Astrocyte of the hippocampus (primary cell): ENCODE measurements around the gene CDS2.
A peak's percentile ranks its signal among the peaks of the same experiment; 100 is the strongest.

Source experiments
- DNase-seq: peaks from one replicate; pipeline ENCODE4 v3.0.0; 2011; ENCODE audit warnings: low read depth, low spot score

CDS2 gene

DNA sequence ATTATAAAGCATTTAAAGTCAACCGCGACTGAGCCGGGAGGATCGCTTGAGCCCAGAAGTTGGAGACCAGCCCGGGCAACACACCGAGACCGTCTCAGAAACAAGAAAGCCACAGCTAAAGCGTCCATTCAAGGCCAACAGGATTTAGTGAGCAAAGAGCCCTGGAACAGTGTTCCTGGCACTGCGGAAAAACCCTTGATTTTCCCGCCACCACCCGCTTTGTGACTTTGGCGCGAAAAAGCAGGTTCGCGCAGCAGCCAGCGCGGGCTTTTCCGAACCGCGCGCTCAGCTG, 7.7 kb upstream of the CDS2 start:
- DNase-seq = no peak

DNA sequence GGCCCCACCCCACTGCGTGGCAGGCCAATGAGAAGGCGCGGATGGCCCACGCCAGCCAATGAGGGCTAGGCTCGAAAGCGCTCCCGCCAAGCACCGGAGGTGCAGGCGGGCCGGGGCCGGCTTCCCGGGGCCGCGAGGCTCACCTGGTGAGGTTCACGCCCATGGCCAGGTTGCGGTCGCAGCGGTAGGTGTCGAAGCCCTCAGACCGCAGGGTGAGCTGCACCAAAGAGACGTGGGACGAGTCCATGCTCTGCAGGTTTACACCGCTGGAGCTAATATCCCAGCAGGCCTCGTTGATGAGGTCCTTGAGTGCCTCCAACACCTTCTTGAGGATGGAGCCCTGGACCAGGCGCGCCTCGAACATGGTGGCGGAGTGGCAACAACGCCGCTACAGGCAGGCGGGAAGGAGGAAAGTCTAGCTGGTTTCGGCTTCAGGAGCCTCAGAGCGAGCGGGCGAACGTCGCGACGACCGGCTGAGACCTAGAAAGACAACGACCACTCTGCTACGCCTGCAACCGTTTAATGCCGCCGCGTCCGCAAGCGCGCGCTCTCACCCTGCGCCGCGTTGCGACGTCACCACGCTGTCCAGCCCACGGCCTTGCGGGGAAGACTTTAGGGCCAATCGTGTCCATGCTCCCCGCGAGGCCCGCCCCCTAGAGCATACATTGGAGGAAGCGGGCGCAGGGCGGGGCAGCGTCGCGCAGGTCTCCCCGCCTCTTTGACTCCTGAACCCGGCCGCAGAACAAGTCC, 7.2 kb upstream of the CDS2 start, which contains the start of gene PCNA:
TSS of gene PCNA (minus strand) at position 524 of the 750 bp plus-strand sequence. CDS start at position 364, 160 bp downstream.
- DNase-seq = peak; percentile 99

DNA sequence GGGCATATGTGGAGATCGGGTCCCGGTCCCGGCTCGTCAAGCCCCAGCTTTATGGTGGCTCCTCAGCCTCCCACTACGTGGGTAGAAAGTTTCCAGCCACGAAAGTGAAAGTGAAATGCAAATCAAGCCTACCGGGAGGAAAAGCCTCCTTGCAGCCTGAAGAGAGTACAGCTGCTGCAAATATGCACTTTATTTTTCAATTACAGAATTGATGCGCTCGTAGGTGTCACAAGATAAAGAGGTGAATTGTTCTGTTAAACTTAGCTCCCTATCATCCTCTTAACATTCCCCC, 6.7 kb upstream of the CDS2 start:
- no peak for DNase-seq

DNA sequence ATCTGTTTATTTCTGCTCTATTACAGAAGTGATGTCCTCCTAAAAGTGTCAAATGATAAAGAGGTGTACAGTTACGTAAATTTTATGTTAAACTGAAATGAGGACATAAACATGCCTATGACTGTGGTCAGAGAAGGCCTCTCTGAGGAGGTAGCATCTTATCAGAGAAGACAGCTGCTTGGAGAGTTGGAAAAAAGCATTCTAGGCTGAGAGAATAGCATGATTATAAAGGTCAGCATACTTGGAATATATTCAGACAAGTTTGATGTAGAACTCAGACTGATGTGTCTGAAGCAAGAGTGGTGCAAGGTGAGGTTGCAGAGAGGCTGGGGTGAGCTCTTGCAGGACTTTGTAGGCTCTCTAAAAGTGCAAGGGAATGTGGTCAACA, 3.9 kb upstream of the CDS2 start:
- DNase-seq = no peak

DNA sequence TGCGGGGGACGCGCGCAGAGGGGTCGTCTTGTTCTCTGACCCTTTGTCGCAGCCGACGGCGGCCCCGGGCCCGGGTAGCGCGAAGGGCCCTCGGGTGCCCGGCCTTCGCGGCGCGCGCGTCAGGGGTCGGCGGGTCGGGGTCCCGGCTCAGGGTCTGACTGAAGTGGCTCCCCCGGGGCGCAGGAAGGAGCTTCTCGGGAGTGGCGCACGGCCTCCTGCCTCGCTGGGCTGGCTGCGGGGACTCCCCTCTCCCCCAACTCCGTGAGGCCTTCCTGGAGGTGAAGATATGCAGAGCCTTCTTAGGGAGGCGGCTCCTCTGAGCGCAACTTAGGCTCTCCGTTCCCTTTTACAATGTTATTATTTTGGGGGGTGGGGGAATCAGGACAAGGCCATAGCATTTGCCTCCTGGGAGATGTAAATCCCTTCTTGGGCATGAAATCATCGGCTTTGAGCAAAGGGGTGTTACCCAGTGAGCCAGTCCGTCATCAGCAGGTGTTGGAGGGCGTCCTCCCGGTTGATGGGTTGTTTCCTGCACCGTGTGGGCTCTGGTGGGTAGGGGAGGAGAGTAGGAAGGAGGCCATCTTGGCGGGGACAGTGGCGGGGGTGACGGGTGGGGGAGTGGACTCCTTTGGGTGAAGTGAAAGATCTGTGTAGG, 523 bp downstream of the CDS2 start:
- peak; percentile 63 for DNase-seq

DNA sequence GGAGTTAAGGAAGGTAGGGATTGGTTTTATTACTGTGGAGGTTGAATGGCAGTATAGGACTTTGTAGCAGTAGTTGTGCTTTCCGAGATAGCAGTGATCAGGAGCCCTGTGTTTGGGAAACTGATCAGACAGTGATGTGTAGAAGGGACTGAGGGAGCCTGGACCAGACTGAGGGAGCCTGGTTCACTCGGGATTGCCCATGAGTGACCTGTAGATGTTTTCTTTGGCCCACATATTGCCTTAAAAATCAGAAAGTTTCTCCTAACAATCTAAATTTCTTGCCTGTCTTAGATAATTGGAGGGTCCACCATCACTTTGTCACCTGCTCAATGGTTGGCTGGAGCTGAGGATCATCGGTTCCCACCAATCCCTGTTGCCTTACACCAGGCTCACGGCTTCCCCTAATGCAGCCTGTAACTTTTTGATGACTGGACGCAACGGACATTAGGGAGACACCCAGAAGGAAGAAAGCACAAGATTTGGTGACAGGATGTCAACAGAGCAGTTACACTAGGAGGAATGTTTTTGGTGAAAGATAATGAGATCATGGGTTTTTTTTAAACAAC, 1.1 kb downstream of the CDS2 start:
- no peak for DNase-seq

DNA sequence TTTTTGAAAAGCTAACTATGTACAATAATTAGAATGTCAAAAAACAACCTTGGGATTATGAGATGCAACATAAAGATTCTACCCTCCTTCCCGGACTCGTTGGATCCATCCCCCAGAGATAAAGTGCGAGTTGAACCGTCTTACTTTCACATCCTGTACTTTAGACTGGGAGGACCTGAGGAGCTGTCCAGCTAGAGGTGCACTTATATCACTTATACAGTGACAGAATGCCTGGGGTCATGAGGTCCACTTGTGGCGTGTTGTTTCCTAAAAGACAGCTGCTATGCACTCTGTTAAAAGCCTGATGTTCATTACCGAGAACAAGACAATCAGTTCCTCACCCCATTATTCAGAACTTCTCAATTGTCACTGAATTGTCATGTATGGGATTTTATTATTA, 2.1 kb downstream of the CDS2 start:
- no peak for DNase-seq

DNA sequence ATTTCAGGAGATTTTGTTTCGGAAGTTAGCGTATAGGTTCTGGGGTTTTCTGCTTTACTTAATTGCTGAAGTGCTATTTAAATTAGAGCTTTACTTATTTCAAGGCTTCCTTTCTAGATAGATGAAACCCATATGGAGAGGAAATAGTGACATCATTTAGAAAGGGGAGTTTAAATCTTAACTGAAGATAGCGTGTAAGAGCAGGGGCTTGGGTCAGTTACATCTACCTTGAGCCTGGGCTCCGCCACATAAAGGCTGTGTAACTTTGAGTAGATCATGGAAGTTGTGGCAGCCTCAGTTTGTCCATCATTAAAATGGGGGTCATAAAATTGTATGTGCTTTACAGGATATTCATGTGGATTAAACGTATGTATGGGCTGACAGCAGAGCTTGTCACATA, 4.7 kb downstream of the CDS2 start:
- DNase-seq = no peak

DNA sequence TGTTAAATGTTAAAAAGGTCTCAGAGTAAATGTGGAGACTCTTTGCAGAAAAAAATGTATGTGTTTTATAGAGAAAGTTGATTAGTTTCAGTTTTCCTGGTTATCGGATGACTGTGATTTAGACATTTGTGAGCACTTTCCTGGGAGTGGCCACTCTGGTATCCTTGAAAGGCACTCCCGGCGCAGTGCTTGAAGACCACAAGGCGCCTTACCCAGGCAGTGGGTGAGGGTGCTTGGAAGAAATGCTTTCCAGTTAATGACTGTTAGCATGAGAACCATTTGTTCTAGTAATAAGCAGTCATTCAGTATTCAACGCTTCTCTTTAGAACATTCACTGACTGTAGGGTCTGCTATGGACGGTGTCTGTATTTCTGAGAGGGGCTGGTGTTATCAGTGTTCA, 7.2 kb downstream of the CDS2 start:
- no peak for DNase-seq

DNA sequence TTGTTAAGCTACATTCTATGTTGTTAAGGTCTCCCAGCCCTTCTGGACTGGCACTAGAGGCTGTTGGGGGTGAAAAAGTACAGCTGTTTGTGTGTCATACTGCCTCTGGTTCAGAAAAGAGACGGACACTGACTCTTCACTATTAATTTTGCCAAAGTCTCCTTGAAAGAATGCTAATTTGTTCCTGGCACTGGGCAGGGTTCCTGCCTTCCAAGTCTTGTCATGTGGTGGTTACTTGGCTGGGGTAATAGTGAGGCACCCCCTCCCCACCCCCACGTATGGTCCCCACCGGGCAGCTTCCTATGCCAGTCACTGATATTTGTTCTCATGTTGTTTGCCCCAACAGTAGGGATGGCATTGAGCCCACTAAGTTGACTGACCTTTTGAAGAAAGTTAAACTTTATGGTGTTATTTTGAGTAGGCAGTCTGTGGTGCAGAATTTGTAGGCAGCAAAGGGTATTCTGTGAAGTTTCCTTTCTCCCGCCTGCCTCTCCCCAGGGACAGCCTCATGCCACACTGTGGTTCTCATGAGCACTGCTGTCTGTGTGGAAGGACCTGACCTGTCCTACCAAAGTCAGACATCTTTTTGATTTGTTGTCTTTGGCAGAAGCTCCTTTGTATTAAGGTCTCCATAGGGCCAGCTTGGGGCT, 8.7 kb downstream of the CDS2 start:
- DNase-seq = peak; percentile 32

DNA sequence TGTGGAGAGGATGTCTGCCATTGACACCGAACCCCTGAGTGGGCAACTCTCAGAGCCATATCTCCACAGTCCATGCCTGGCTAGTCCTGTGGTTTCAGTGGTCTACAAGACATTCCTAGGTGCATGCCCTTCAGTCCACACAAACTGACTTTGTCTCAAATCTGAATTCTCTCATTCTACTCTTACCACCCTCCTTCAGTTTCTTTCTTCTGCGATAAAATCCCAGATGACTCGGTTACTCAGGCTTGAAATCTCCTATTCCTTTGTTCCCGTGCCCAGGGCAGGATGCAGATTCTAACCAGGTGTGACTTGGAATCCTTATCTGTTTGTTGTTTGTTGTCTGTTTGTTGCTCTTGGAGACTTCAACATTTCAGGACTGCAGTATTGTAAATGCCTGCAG, 9.3 kb downstream of the CDS2 start:
- peak; percentile 51 for DNase-seq

DNA sequence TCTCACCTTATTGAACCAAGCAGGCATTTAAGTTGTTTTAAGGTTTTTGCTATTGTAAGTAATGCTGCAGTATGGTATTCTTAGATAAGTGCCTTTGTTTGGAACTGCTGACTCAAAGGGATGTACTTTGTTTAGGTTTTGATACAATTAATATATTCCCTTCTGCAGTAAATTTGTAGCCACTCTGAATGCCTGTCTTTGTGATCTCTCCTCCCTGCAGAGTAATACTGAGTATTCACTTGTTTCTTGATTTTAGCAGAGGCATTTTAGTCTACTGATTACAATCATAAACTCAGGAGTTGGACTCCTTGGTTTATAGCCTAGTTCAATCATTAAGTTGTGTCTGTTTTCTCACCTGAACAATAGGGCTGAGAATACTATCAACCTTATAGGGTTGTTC, 13.4 kb downstream of the CDS2 start:
- DNase-seq = no peak

DNA sequence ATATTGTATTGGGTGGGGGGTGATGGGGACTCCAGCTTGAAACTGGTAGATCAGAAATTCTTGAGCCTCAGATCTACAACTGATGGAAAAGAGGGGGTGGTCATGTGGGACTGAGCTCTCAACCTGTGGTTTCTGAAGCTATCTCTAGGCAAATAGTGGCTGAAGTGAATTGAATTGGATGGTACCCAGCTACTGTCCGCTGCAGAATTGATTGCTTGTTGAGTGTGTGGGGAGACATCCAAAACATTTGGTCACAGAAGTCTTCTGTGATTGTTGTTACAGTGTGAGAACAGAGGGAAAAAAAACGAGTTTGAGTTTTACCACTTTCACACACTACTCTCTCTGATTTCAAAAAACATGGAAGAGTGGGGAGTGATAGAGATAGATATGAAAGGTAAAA, 14.8 kb downstream of the CDS2 start:
- no peak for DNase-seq

DNA sequence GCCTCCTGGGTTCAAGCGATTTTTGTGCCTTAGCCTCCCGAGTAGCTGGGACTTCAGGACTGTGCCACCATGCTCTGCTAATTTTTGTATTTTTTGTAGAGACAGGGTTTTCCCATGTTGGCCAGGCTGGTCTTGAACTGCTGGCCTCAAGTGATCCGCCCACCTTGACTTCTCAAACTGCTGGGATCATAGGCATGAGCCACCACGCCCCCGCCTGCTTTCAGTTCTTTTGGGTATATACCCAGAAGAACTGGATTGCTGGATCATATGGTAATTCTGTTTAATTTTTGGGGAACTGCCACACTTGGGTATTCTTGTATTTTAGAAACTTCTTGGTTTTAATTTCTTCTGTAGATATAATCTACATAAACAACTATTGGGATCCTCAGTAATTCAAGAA, 17.0 kb downstream of the CDS2 start:
- no peak for DNase-seq

DNA sequence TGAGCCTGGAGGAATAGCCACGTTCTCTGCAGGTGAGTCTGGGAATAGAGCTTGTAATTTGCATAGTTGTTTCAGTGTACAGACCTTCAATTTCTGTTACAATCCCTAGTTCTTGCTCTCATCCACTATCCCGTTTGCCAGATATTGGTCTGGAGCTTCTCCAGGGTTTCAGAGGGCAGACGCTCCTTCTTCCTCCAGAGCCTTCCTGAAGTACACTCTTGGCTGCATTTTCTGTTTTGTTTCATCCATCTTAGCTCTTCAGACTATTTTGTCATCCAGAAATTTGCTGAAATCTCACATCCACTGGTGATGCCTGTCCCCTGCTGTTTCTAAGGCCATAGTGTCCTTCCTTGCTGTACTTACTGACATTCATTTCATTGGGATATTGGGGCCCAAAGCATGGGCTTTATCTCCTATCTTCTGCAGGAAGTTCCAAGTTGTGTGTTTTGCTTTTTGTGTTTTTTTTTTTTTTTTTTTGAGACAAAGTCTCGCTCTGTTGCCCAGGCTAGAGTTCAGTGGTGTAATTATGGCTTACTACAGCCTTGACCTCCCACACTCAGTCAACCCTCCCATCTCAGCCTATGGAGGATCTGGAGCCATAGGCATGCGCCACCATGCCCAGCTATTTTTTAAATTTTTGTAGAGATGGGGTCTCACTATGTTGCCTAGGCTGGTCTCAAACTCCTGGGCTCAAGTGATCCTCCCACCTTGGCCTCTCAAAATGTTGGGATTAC, 18.7 kb downstream of the CDS2 start:
- no peak for DNase-seq

DNA sequence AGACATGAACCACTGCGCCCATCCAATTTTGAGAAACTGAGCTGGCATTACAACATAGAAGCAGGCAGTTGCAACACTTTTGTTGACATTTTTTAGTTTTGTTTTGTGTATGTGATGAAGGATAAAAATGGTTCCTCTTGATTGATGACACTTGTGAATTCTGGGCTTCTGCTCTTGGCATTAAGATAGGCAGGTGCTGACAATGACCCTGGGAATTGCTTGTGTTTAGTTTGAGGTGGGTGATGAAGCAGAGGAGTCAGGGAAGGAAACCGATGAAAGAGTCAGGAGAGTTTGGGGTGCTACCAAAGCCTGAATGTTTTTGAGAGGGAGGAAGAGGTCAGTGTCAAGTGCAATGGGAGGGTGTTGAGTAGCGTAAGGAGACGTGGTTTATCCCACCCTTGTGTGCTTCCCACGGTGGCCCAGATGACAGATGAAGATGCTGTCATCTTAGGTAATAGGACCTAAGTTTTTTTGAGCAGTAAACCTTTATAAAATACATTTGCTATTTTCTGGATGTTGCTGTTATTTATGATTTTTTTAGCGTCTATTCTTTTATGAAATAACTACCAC, 19.4 kb downstream of the CDS2 start:
- DNase-seq = no peak

DNA sequence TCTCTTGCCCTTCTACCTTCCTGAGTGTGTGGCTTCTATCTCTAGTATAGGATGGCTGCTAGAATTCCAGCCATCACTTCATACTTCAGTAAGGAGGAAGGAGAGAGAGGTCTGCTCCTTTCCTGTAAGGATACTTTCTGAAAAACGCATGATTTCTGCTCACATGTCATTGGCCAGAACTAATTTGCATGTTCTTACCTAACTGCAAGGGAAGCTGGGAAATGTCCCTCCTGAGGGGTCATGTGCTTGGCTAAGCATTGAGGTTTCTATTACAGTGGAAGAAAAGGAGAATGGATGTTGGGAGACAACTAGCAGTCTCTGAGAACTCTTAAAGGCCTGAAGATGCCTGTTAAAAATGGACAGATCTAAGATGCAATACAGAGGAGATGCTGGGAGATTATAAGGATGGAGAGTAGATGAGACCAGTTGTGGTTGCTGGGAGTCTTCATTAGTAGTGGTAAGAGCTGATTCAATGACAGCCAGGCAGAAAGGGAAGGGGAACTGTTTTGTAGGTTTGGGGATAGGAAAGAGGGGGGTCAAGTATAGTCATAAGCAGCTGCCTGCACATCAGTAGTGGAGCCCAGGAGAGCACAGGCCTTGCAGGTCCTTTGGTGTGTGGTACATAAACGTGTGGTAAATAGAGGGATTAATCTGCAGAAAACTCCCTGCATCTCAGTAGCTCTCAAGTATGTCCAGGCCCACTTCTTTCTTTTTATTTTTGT, 20.2 kb downstream of the CDS2 start:
- no peak for DNase-seq

DNA sequence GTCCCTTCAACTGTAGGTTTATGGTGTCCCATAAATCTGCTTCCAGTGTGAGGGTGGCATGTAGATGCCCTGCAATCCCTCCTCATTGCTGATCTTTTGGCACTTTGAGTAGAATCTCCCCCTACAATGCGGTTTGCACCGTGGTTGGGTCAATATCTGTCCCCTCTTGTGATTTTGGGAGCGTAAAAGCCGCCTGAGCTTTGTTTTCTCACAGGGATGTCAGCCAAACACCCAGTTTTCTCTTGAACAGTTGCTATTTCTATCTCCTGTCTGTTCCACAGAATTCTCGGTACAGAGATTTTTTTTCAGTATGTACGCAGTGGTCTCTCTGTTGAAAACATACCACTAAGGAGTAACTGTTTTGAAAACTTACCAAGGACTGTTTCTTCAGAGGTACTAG, 21.8 kb downstream of the CDS2 start:
- DNase-seq = no peak

DNA sequence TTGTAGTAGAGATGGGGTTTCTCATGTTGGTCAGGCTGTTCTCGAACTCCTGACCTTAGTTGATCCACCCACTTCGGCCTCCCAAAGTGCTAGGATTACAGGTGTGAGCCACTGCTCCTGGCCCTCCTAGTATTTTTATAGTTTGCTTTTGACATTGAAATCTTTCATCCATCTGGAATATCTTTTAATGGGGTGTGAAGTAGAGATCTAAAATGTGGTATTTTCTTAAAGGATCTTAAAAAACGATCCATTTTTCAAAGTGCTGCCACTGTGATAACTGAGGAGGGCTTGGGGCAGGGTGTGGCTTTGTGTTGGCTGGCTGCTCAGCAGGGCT, 23.1 kb downstream of the CDS2 start:
- no peak for DNase-seq

DNA sequence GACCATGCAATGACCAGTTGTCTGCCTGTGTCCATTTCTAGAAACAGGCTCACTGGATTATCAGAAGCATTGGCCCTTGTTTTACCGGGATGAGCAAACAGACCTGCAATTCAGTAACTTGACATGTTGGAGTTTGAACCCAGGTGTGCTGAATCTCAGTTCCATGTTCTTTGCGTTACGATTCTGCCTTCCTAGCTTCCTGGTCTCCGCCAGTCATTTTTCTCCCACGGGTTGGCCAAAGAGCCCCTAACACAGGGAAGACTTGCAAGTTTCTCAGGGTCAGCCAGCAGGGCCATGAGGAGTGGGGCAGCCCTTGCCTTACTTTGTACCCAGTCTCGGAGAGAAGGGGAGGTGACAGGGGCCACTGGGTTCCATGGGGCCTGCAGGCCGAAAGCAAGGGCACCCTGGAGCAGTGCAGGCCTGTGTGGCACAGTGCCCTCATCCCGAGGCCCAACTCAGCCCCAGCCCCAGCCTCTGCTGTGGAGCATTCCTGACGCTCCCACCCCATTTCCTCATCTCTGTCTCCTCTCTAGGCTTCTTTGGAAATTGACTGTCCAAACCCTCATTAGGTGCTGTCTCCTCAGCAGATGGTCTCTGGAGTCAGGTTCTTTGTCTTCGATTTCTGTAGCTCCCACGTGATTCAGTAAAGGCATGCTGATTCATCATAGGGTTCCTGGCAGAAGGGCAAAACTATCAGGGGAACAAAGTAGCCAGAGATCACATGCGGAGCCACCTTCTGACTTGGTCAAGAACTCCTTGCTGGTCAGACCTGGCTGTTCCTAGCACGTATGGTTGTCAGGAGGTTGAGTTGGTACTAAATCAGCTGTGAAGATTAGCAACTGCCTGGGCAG, 23.6 kb downstream of the CDS2 start:
- DNase-seq = peak; percentile 58

DNA sequence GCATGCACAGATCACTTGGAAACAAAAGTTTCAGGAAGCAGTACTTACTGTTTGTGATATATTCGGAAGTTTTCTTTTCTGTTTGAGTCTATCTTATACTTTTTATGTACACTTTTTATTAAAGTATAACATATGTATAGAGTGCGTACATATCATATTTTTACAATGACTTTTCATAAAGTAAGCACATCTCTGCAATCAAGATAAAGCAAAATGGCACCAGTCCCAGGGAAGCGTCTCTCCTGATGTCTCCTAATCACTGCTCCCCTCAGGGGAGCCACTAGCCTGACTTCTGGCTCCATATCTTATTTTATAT, 26.3 kb downstream of the CDS2 start:
- no peak for DNase-seq
